Measurements from ENCODE around the gene GRK5. TPM values are rescaled to one million over a fixed set of nuclear protein-coding genes. Genes with fewer than 3 reads are reported as not detected.
A peak's percentile ranks its signal among the peaks of the same experiment; 100 is the strongest.

GRK5 gene
- total RNA-seq, 1 donor = 20.5 TPM

GRCh38 chr10:119207713-119208552 is 562 bp downstream of the GRK5 start:
- H3K4me3 ChIP-seq (ENCODE audit: low read depth, low read length) = peak overlapping the region; percentile 77
- no peak for TF ChIP-seq CTCF (IDR thresholded peaks at IDR 0.05; ENCODE audit: insufficient read depth, low read length)
- DNase-seq (ENCODE audit: low read depth) = peak; percentile 75

- DNase-seq (ENCODE audit: low read depth) = peak; percentile 55
- no peak for TF ChIP-seq CTCF (IDR thresholded peaks at IDR 0.05; ENCODE audit: insufficient read depth, low read length)
Measured at GRCh38 chr10:119208553-119208940, 1.2 kb downstream of the GRK5 start.

GRCh38 chr10:119209035-119209735 is 1.8 kb downstream of the GRK5 start:
- H3K4me3 ChIP-seq (ENCODE audit: low read depth, low read length) = peak overlapping the region; percentile 77
- TF ChIP-seq CTCF (IDR thresholded peaks at IDR 0.05; ENCODE audit: insufficient read depth, low read length) = peak; percentile 91
- DNase-seq (ENCODE audit: low read depth) = peak; percentile 82

More at GRCh38 chr10:119208553-119208940, 1.2 kb downstream of the GRK5 start:
- peak overlapping the region; percentile 77 for H3K4me3 ChIP-seq (ENCODE audit: low read depth, low read length)

- TF ChIP-seq CTCF (IDR thresholded peaks at IDR 0.05; ENCODE audit: insufficient read depth, low read length) = no peak
- peak overlapping the region; percentile 77 for H3K4me3 ChIP-seq (ENCODE audit: low read depth, low read length)
- DNase-seq (ENCODE audit: low read depth) = peak; percentile 59
Measured at GRCh38 chr10:119209736-119210355, 2.5 kb downstream of the GRK5 start.

GRCh38 chr10:119210633-119211032 is 3.3 kb downstream of the GRK5 start:
- TF ChIP-seq CTCF (IDR thresholded peaks at IDR 0.05; ENCODE audit: insufficient read depth, low read length) = no peak
- DNase-seq (ENCODE audit: low read depth) = peak; percentile 22
- H3K4me3 ChIP-seq (ENCODE audit: low read depth, low read length) = peak overlapping the region; percentile 45

- no peak overlapping the region for H3K4me3 ChIP-seq (ENCODE audit: low read depth, low read length)
- TF ChIP-seq CTCF (IDR thresholded peaks at IDR 0.05; ENCODE audit: insufficient read depth, low read length) = no peak
- peak; percentile 92 for DNase-seq (ENCODE audit: low read depth)
Measured at GRCh38 chr10:119211176-119211575, 3.8 kb downstream of the GRK5 start.

All from fibroblast of the aortic adventitia (primary cell).